CD4-positive, alpha-beta memory T cell (primary cell): ENCODE data around the gene THSD4. TPM values are rescaled to one million over a fixed set of nuclear protein-coding genes. Genes with fewer than 3 reads are reported as not detected.

ENCODE experiments used
- CTCF ChIA-PET: fragments of 350-600 bp; sonication (Branson Sonifier 250); formaldehyde crosslinking; loops from one replicate; lab custom pipeline; 2021; ENCODE audit warnings: inconsistent platforms; ENCODE audit not compliant: partially characterized antibody; lab: Charles Lee
- POLR2A ChIA-PET: fragments of 350-600 bp; sonication (Branson Sonifier 250); formaldehyde crosslinking; loops from one replicate; lab custom pipeline; 2021; ENCODE audit not compliant: partially characterized antibody; lab: Charles Lee
- DNase-seq, 5 donors: peaks; one replicate each; pipeline versions ENCODE4 v3.0.0 to v3.0.0-alpha.2; 2020 to 2022; ENCODE audit warnings: mixed read lengths in 1 of 5
- H3K27ac ChIP-seq: one replicate; pipeline ENCODE4 v1.7.0; 2013; ENCODE audit warnings: low read depth, low read length
- H3K27me3 ChIP-seq: 2 replicates; pipeline ENCODE4 v1.7.0; 2013; ENCODE audit warnings: mild to moderate bottlenecking, low read length, moderate library complexity; ENCODE audit not compliant: insufficient read depth
- H3K36me3 ChIP-seq: 2 replicates; pipeline ENCODE4 v1.7.0; 2013; ENCODE audit warnings: mild to moderate bottlenecking, low read length, moderate library complexity; ENCODE audit not compliant: insufficient read depth
- H3K4me1 ChIP-seq: 2 replicates; pipeline ENCODE4 v1.7.0; 2013; ENCODE audit warnings: mild to moderate bottlenecking, low read length, moderate library complexity; ENCODE audit not compliant: insufficient read depth
- H3K4me3 ChIP-seq, 2 donors: one replicate each; pipeline ENCODE4 v1.7.0; 2013; ENCODE audit warnings: low read length in 2 of 2, mild to moderate bottlenecking in 1 of 2
- H3K9me3 ChIP-seq, 2 donors: one replicate each; pipeline ENCODE4 v1.7.0; 2013; ENCODE audit warnings: low read length in 2 of 2, control low read depth in 1 of 2; ENCODE audit not compliant: control insufficient read depth in 1 of 2
- H3K27ac Mint-ChIP-seq, 7 donors: one replicate each; pipeline ENCODE4 v1.8.0; 2020 to 2021; ENCODE audit warnings: mixed read lengths in 7 of 7, mild to moderate bottlenecking in 6 of 7, inconsistent platforms in 3 of 7, moderate library complexity in 3 of 7
- H3K27me3 Mint-ChIP-seq, 2 donors: one replicate each; pipeline ENCODE4 v1.8.0; 2020 to 2021; ENCODE audit warnings: mixed read lengths in 2 of 2
- H3K36me3 Mint-ChIP-seq, 2 donors: one replicate each; pipeline ENCODE4 v1.8.0; 2020 to 2021; ENCODE audit warnings: mixed read lengths in 2 of 2, inconsistent platforms in 1 of 2, mild to moderate bottlenecking in 1 of 2
- H3K4me1 Mint-ChIP-seq, 4 donors: one replicate each; pipeline ENCODE4 v1.8.0; 2020 to 2021; ENCODE audit warnings: mixed read lengths in 4 of 4, mild to moderate bottlenecking in 1 of 4
- H3K4me3 Mint-ChIP-seq, 8 donors: one replicate each; pipeline ENCODE4 v1.8.0; 2020 to 2021; ENCODE audit warnings: mixed read lengths in 8 of 8, mild to moderate bottlenecking in 7 of 8, moderate library complexity in 6 of 8, inconsistent platforms in 3 of 8
- H3K9me3 Mint-ChIP-seq, 8 donors: one replicate each; pipeline ENCODE4 v1.8.0; 2020 to 2021; ENCODE audit warnings: mixed read lengths in 8 of 8, mild to moderate bottlenecking in 5 of 8, inconsistent platforms in 3 of 8, moderate library complexity in 1 of 8
- intact Hi-C: fragments of 100-400 bp; cut with micrococcal nuclease; formaldehyde crosslinking; loops from one replicate; pipeline ENCODE4 v1.15.1; 2023
- polyA plus RNA-seq, 2 donors: library from polyadenylated mRNA; unstranded; fragments of 300-500 nt; fragmentation: Illumina TruSeq; gene quantifications; one replicate each; pipeline ENCODE4 v1.2.3, GENCODE V29; 2021
- total RNA-seq, 2 experiments: library from RNA; stranded (reverse); gene quantifications; one replicate each; pipeline ENCODE4 v1.2.3, GENCODE V29; 2021

Gene THSD4
- total and polyA plus RNA-seq, 4 experiments from 2014 or later = not detected

DNA sequence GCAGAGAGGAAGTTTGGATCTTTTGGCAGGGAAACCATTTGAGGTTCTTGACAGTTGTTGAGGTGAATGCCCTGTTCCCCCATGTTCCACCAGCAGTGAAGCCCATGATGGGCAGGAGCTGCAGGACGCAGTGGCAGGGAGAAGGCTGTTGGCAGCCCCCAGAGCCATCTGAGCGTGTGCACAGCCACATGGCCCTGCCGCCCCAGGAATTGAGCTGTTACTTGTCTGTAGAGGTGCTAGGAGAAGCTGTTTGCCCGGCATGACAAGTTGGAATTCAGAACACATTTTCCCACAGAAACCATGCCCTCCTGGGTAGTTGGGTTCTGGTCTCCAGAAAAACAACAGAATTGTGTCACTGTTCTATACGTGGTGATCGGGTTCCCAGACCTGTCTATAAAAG, 476.9 kb downstream of the THSD4 start:
- CTCF ChIA-PET = no interaction called here
- H3K36me3 Mint-ChIP-seq = no peaks in the 10 kb centered on the region
- no peak for DNase-seq
- H3K27ac Mint-ChIP-seq = no peak overlapping the region
- Histone ChIP-seq H3K27ac (no peak overlapping the region), H3K4me1 (no peaks in the 10 kb centered on the region), H3K27me3 (no peaks in the 10 kb centered on the region), H3K9me3 (no peaks in the 10 kb centered on the region), H3K4me3 (no peak overlapping the region), H3K36me3 (no peaks in the 10 kb centered on the region)
- POLR2A ChIA-PET = no interaction called here
- peaks cover 0 to 2% (median 0%) of the 10 kb centered on the region in 8 donors for H3K9me3 Mint-ChIP-seq
- intact Hi-C loops = no loop called here
- no peak overlapping the region for H3K4me3 Mint-ChIP-seq
- peaks cover 3 to 7% of the 10 kb centered on the region in 2 donors for H3K27me3 Mint-ChIP-seq
- H3K4me1 Mint-ChIP-seq = no peaks in the 10 kb centered on the region

DNA sequence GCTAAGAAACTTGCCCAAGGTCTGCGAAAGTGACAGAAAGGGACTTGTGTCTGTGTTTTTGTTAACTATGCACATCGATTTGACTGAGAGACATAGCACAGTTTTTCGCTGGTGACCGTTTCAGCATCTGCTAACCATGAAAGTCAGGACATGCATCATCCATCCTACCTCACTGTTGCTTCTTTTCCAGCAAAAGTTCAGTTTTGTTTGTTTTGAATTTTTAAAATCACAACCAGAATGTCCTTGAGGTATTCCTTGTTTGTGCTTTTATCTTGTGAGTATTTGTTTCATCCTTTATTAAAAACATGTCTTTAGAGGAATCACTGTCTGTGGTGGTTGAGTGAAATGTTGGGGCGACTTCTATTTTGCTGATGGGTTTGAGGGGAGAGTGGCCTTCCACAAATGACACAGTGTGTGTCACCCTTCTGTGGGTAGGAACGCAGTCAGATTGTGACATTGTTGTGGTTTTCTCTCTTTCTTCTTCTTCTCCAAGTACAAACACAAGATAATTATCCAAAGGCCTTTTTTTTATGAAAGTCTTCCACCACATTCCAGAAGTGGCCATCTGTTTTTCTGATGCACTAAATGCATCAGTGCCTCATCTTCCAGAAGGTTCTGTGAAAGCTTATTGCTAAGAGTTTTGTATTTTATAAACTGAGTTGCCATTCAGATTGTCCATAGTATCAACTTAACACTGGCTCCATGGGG, 480.7 kb downstream of the THSD4 start:
- no peaks in the 10 kb centered on the region for H3K4me1 Mint-ChIP-seq
- H3K4me3 Mint-ChIP-seq = no peak overlapping the region
- Histone ChIP-seq H3K27ac (no peak overlapping the region), H3K9me3 (no peaks in the 10 kb centered on the region), H3K36me3 (no peaks in the 10 kb centered on the region), H3K27me3 (no peaks in the 10 kb centered on the region), H3K4me3 (no peak overlapping the region), H3K4me1 (no peaks in the 10 kb centered on the region)
- intact Hi-C loops = no loop called here
- no peak for DNase-seq
- ChIA-PET CTCF (no interaction called here), POLR2A (no interaction called here)
- peaks cover 0 to 6% of the 10 kb centered on the region in 2 donors for H3K27me3 Mint-ChIP-seq
- no peaks in the 10 kb centered on the region for H3K9me3 Mint-ChIP-seq
- H3K36me3 Mint-ChIP-seq = no peaks in the 10 kb centered on the region
- no peak overlapping the region for H3K27ac Mint-ChIP-seq

DNA sequence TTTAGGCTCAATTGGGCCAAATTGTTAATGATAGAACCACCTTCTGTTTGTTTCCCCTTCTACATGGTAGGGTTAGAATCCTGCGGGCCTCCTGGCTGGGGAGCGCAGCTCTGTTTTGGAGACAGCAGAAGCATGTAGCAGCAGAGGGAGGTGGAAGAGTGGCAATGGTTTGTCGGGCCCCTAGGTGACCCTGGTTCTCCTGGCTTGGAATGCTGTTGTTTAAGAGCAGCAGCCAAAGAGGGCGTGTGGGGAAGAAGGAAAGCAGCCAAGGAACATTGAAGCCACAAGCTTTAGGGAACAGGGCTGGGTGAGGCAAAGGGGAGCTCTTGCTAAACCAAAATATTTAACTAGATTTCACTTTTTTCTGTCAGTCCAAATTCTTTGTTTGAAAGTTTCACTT, 481.4 kb downstream of the THSD4 start:
- no peak overlapping the region for H3K27ac ChIP-seq
- intact Hi-C loops = no loop called here
- DNase-seq = no peak
- Mint-ChIP-seq H3K9me3 (no peaks in the 10 kb centered on the region), H3K4me1 (no peaks in the 10 kb centered on the region), H3K4me3 (no peak overlapping the region), H3K27me3 (peaks cover under 1 to 8% of the 10 kb centered on the region in 2 donors), H3K36me3 (no peaks in the 10 kb centered on the region), H3K27ac (no peak overlapping the region)
- H3K4me3 ChIP-seq = no peak overlapping the region
- ChIA-PET CTCF (no interaction called here), POLR2A (no interaction called here)
- H3K27me3 ChIP-seq = no peaks in the 10 kb centered on the region
- H3K9me3 ChIP-seq = no peaks in the 10 kb centered on the region
- H3K4me1 ChIP-seq = no peaks in the 10 kb centered on the region
- H3K36me3 ChIP-seq = no peaks in the 10 kb centered on the region

DNA sequence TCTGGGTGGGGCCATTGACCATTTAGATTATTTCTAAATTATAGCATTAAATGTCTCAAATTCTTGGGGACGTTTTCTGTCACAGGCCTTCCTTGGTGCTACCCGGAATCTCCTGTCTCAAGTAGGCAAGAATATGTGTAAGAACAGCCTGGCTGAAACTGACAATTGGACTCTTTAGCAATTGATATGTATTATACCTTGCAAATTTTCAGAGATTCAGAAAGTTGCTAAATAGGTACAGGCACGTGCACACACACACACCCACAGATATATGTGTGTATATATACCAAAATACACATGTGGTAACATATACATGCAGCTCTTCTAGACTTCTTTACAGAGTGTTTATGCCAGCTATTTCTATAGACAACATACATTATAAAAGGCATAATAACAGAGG, 481.9 kb downstream of the THSD4 start:
- Mint-ChIP-seq H3K27ac (no peak overlapping the region), H3K9me3 (no peaks in the 10 kb centered on the region), H3K4me1 (peaks cover 0 to 1% (median 0%) of the 10 kb centered on the region in 4 donors), H3K27me3 (peaks cover 4 to 12% of the 10 kb centered on the region in 2 donors), H3K4me3 (no peak overlapping the region), H3K36me3 (no peaks in the 10 kb centered on the region)
- POLR2A ChIA-PET = no interaction called here
- CTCF ChIA-PET = no interaction called here
- no peak overlapping the region for H3K4me3 ChIP-seq
- H3K27me3 ChIP-seq = no peaks in the 10 kb centered on the region
- intact Hi-C loops = no loop called here
- H3K27ac ChIP-seq = no peak overlapping the region
- H3K36me3 ChIP-seq = no peaks in the 10 kb centered on the region
- no peaks in the 10 kb centered on the region for H3K4me1 ChIP-seq
- no peaks in the 10 kb centered on the region for H3K9me3 ChIP-seq
- DNase-seq = no peak

GRCh38 chr15:71597637-71598036, 482.4 kb downstream of the THSD4 start:
- H3K36me3 Mint-ChIP-seq = no peaks in the 10 kb centered on the region
- intact Hi-C loops = no loop called here
- H3K9me3 ChIP-seq = no peaks in the 10 kb centered on the region
- no peak for DNase-seq
- H3K27me3 Mint-ChIP-seq = peaks cover 4 to 12% of the 10 kb centered on the region in 2 donors
- H3K4me1 Mint-ChIP-seq = peaks cover 0 to 1% (median 0%) of the 10 kb centered on the region in 4 donors
- H3K27me3 ChIP-seq = no peaks in the 10 kb centered on the region
- ChIA-PET POLR2A (no interaction called here), CTCF (no interaction called here)
- no peak overlapping the region for H3K4me3 Mint-ChIP-seq
- H3K36me3 ChIP-seq = no peaks in the 10 kb centered on the region
- H3K4me1 ChIP-seq = no peaks in the 10 kb centered on the region
- no peak overlapping the region for H3K27ac ChIP-seq
- H3K27ac Mint-ChIP-seq = no peak overlapping the region
- no peaks in the 10 kb centered on the region for H3K9me3 Mint-ChIP-seq
- H3K4me3 ChIP-seq = no peak overlapping the region

GRCh38 chr15:71598741-71599140, 483.5 kb downstream of the THSD4 start:
- Mint-ChIP-seq H3K27me3 (peaks cover 6 to 15% of the 10 kb centered on the region in 2 donors), H3K4me3 (no peak overlapping the region), H3K36me3 (no peaks in the 10 kb centered on the region), H3K27ac (no peak overlapping the region), H3K4me1 (peaks cover 0 to 1% (median 0%) of the 10 kb centered on the region in 4 donors), H3K9me3 (peaks cover 0 to 5% (median under 1%) of the 10 kb centered on the region in 8 donors)
- Histone ChIP-seq H3K27ac (no peak overlapping the region), H3K36me3 (no peaks in the 10 kb centered on the region), H3K27me3 (no peaks in the 10 kb centered on the region), H3K9me3 (no peaks in the 10 kb centered on the region), H3K4me1 (no peaks in the 10 kb centered on the region), H3K4me3 (no peak overlapping the region)
- no peak for DNase-seq
- ChIA-PET CTCF (no interaction called here), POLR2A (no interaction called here)
- intact Hi-C loops = no loop called here

- POLR2A ChIA-PET = no interaction called here
- H3K4me3 ChIP-seq = no peak overlapping the region
- H3K27ac ChIP-seq = no peak overlapping the region
- H3K36me3 Mint-ChIP-seq = no peaks in the 10 kb centered on the region
- H3K36me3 ChIP-seq = no peaks in the 10 kb centered on the region
- no peak overlapping the region for H3K4me3 Mint-ChIP-seq
- no peak for DNase-seq
- intact Hi-C loops = no loop called here
- H3K4me1 Mint-ChIP-seq = peaks cover 0 to 1% (median 0%) of the 10 kb centered on the region in 4 donors
- no peaks in the 10 kb centered on the region for H3K9me3 ChIP-seq
- no peak overlapping the region for H3K27ac Mint-ChIP-seq
- CTCF ChIA-PET = no interaction called here
- H3K4me1 ChIP-seq = no peaks in the 10 kb centered on the region
- peaks cover 0 to 11% (median 2%) of the 10 kb centered on the region in 8 donors for H3K9me3 Mint-ChIP-seq
- no peaks in the 10 kb centered on the region for H3K27me3 ChIP-seq
- H3K27me3 Mint-ChIP-seq = peaks cover 6 to 16% of the 10 kb centered on the region in 2 donors
These were observed 484.3 kb downstream of the THSD4 start for GRCh38 chr15:71599418-71600151.
